HepG2 (cell line): Measurements from ENCODE around the gene GIPC1. TPM values are rescaled to one million over a fixed set of nuclear protein-coding genes. Genes with fewer than 3 reads are reported as not detected.

Experiments
- CHCHD3 ChIP-seq: sonication (generic); formaldehyde crosslinking; IDR thresholded peaks from 2 replicates; pipeline ENCODE4 v1.8.0; 2022; ENCODE audit warnings: mild to moderate bottlenecking, missing genetic modification reagents, moderate library complexity
- ERF ChIP-seq: IDR thresholded peaks from 2 replicates; pipeline ENCODE4 v1.6.1; 2018; ENCODE audit warnings: missing biosample characterization, missing genetic modification reagents
- FIP1L1 ChIP-seq: fragments of 200-400 bp; formaldehyde crosslinking; IDR thresholded peaks from 2 replicates; pipeline ENCODE4 v1.6.1; 2018; ENCODE audit warnings: low read depth, mild to moderate bottlenecking, low read length, moderate library complexity, borderline replicate concordance; ENCODE audit not compliant: insufficient read depth
- FOXK2 ChIP-seq: fragments of 450-650 bp; IDR thresholded peaks from 2 replicates; pipeline ENCODE4 v1.6.1; 2016
- KLF9 ChIP-seq: IDR thresholded peaks from 2 replicates; pipeline ENCODE4 v1.6.1; 2016; ENCODE audit warnings: low read depth
- NAIF1 ChIP-seq: sonication (generic); formaldehyde crosslinking; IDR thresholded peaks from 2 replicates; pipeline ENCODE4 v1.5.0; 2020; ENCODE audit warnings: mild to moderate bottlenecking, missing genetic modification reagents, borderline replicate concordance
- PAX8 ChIP-seq: sonication (generic); formaldehyde crosslinking; IDR thresholded peaks from 2 replicates; pipeline ENCODE4 v1.8.0; 2022; ENCODE audit warnings: mild to moderate bottlenecking, missing genetic modification reagents, borderline replicate concordance
- PREB ChIP-seq: sonication (generic); formaldehyde crosslinking; IDR thresholded peaks from 2 replicates; pipeline ENCODE4 v1.4.0; 2020; ENCODE audit warnings: missing genetic modification reagents
- RAD21 ChIP-seq: fragments of 450-650 bp; formaldehyde crosslinking; IDR thresholded peaks from 2 replicates; pipeline ENCODE4 v1.5.0; 2020; ENCODE audit warnings: mild to moderate bottlenecking
- TGIF2 ChIP-seq: IDR thresholded peaks from 2 replicates; pipeline ENCODE4 v1.6.1; 2016; ENCODE audit warnings: control low read depth, missing compliant biosample characterization
- THYN1 ChIP-seq: sonication (generic); formaldehyde crosslinking; IDR thresholded peaks from 2 replicates; pipeline ENCODE4 v1.8.1; 2023; ENCODE audit warnings: low read depth, mild to moderate bottlenecking, moderate library complexity, missing genetic modification reagents, borderline replicate concordance
- TMF1 ChIP-seq: sonication (generic); formaldehyde crosslinking; IDR thresholded peaks from 2 replicates; pipeline ENCODE4 v1.8.1; 2022; ENCODE audit warnings: low read depth, missing genetic modification reagents
- TOPORS ChIP-seq: sonication (generic); formaldehyde crosslinking; IDR thresholded peaks from 2 replicates; pipeline ENCODE4 v1.8.0; 2023; ENCODE audit warnings: mild to moderate bottlenecking, missing genetic modification reagents
- ZFP1 ChIP-seq: IDR thresholded peaks from 2 replicates; pipeline ENCODE4 v1.6.1; 2016
- ZNF337 ChIP-seq: sonication (generic); formaldehyde crosslinking; IDR thresholded peaks from 2 replicates; pipeline ENCODE4 v1.5.1; 2020; ENCODE audit warnings: missing genetic modification reagents, low read depth, mild to moderate bottlenecking, borderline replicate concordance
- ZNF496 ChIP-seq: sonication (generic); formaldehyde crosslinking; IDR thresholded peaks from 2 replicates; pipeline ENCODE4 v1.8.1; 2023; ENCODE audit warnings: mild to moderate bottlenecking, moderate library complexity, missing genetic modification reagents; ENCODE audit not compliant: insufficient replicate concordance
- ZNF512B ChIP-seq: sonication (generic); formaldehyde crosslinking; IDR thresholded peaks from 2 replicates; pipeline ENCODE4 v1.5.1; 2020; ENCODE audit warnings: missing genetic modification reagents, mild to moderate bottlenecking, borderline replicate concordance
- ZNF615 ChIP-seq: sonication (generic); formaldehyde crosslinking; IDR thresholded peaks from 2 replicates; pipeline ENCODE4 v1.5.0; 2020; ENCODE audit warnings: mild to moderate bottlenecking, missing genetic modification reagents, borderline replicate concordance
- polyA plus RNA-seq, 8 experiments: library from polyadenylated mRNA; depleted of rRNA in 3 of 8; stranded (reverse) in 7 of 8; unstranded in 1 of 8; fragments of >200 nt; fragmentation: Illumina TruSeq in 4 of 8; extraction: Trizol in 4 of 8; gene quantifications; 2 replicates each; pipeline versions ENCODE4 v1.2.1 to v1.2.3, GENCODE V29; 2011 to 2016; ENCODE audit warnings: low read depth in 4 of 8, missing spikeins in 1 of 8, mixed read lengths in 1 of 8; ENCODE audit not compliant: insufficient read depth in 1 of 8
- total RNA-seq, 5 experiments: library from RNA; depleted of rRNA; stranded (reverse); fragments of >200 nt; fragmentation: Illumina TruSeq; extraction: Trizol; gene quantifications; 2 replicates each; pipeline ENCODE4 v1.2.3, GENCODE V29; 2016; ENCODE audit warnings: low read depth in 1 of 5
- TF ChIP-seq, protein P1 (sequence below): sonication (generic); formaldehyde crosslinking; IDR thresholded peaks from 2 replicates; pipeline ENCODE4 v1.8.0; 2022; ENCODE audit warnings: missing genetic modification reagents, mild to moderate bottlenecking, borderline replicate concordance
- TF ChIP-seq, protein P2 (sequence below): sonication (generic); formaldehyde crosslinking; IDR thresholded peaks from 2 replicates; pipeline ENCODE4 v1.4.0; 2020; ENCODE audit warnings: missing genetic modification reagents, borderline replicate concordance

GIPC1 gene
- total and polyA plus RNA-seq, 2 of the 13 experiments (the other 11 are each of a cell fraction or from before 2014, with no cell fraction given): 27.1 to 48.1 TPM

DNA sequence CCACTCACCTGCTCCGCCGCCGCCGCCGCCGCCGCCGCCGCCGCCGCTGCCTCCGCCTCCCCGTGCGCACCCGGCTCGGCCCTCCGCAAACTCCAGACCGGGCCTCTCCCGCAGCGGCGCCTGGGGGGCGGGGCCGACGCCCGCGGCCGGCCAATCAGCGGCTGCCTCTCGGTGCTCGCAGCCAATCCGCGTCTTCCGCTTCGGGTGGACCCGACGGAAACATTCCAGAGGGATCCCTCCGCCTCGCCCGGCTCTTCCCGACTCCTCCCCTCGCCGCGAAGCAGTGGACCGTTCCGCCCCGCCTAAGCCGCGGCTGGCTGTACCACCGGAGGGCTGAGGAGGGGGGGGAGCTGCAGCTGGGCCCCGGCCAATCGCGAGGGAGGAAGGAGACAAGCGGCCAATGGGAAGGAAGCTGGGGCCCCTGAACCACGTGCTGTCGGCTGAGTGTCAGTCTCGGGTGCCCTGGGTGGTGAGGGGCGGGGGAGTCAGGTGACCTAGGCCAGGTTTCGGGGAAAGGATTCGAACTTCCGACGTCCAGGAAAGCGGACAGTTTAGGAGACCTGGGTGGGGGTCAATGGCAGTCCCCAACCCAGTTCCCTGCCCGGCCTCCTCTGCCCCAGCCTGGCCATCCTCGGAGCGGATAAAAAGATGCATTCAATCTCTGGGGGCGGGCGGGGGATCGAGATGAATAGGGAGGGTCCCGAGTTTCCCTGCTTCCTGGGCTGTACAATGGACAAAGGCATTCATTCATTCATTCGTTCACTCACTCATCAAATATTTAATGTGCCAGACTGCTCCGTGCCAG, at the start of gene GIPC1 (continued):
- TF ChIP-seq TMF1 (CRISPR knock-in tag) (no peak), THYN1 (CRISPR knock-in tag) (no peak), ERF (CRISPR knock-in tag) (peak; percentile 70), ZNF615 (no peak), FOXK2 (peak; percentile 96), PREB (CRISPR knock-in tag) (no peak), ZNF337 (CRISPR knock-in tag) (no peak), ZFP1 (no peak), RAD21 (0 out of 2 replicates have a peak, but pooled peaks have one; percentile 44), TGIF2 (CRISPR knock-in tag) (peak; percentile 64; the same call in 1 of the 2 replicates), CHCHD3 (CRISPR knock-in tag) (peak; percentile 79; the same call in 1 of the 2 replicates), KLF9 (no peak), TOPORS (peak; percentile 64; the same call in 1 of the 2 replicates), NAIF1 (CRISPR knock-in tag) (no peak), PAX8 (no peak), ZNF512B (CRISPR knock-in tag) (no peak; the same call in 1 of the 2 replicates), ZNF496 (CRISPR knock-in tag) (no peak), FIP1L1 (no peak)
- TF ChIP-seq, protein P1, sequence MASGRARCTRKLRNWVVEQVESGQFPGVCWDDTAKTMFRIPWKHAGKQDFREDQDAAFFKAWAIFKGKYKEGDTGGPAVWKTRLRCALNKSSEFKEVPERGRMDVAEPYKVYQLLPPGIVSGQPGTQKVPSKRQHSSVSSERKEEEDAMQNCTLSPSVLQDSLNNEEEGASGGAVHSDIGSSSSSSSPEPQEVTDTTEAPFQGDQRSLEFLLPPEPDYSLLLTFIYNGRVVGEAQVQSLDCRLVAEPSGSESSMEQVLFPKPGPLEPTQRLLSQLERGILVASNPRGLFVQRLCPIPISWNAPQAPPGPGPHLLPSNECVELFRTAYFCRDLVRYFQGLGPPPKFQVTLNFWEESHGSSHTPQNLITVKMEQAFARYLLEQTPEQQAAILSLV (CRISPR knock-in tag): peak; percentile 70
- TF ChIP-seq, protein P2, sequence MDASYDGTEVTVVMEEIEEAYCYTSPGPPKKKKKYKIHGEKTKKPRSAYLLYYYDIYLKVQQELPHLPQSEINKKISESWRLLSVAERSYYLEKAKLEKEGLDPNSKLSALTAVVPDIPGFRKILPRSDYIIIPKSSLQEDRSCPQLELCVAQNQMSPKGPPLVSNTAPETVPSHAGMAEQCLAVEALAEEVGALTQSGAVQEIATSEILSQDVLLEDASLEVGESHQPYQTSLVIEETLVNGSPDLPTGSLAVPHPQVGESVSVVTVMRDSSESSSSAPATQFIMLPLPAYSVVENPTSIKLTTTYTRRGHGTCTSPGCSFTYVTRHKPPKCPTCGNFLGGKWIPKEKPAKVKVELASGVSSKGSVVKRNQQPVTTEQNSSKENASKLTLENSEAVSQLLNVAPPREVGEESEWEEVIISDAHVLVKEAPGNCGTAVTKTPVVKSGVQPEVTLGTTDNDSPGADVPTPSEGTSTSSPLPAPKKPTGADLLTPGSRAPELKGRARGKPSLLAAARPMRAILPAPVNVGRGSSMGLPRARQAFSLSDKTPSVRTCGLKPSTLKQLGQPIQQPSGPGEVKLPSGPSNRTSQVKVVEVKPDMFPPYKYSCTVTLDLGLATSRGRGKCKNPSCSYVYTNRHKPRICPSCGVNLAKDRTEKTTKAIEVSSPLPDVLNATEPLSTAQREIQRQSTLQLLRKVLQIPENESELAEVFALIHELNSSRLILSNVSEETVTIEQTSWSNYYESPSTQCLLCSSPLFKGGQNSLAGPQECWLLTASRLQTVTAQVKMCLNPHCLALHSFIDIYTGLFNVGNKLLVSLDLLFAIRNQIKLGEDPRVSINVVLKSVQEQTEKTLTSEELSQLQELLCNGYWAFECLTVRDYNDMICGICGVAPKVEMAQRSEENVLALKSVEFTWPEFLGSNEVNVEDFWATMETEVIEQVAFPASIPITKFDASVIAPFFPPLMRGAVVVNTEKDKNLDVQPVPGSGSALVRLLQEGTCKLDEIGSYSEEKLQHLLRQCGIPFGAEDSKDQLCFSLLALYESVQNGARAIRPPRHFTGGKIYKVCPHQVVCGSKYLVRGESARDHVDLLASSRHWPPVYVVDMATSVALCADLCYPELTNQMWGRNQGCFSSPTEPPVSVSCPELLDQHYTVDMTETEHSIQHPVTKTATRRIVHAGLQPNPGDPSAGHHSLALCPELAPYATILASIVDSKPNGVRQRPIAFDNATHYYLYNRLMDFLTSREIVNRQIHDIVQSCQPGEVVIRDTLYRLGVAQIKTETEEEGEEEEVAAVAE (CRISPR knock-in tag): peak; percentile 78; the same call in 1 of the 2 replicates
